ENCODE data around the gene PFKP.
"Not testable (repeated sequence)": the region's sequence is repeated elsewhere in the genome, so short reads cannot be mapped to it uniquely, and the experiment has no call there.

The PFKP gene

GRCh38 chr10:3099291-3100092, 32.1 kb downstream of the PFKP start:
- peak; percentile 19 for DNase-seq (ENCODE audit: low read depth)

- no peak for DNase-seq (ENCODE audit: low read depth)
Observed at GRCh38 chr10:3100093-3100792, 32.9 kb downstream of the PFKP start.

GRCh38 chr10:3100856-3101640, 33.7 kb downstream of the PFKP start:
- DNase-seq (ENCODE audit: low read depth), result no peak

GRCh38 chr10:3102720-3103427, 35.5 kb downstream of the PFKP start:
- no peak for DNase-seq (ENCODE audit: low read depth)

GRCh38 chr10:3103646-3104045, 36.3 kb downstream of the PFKP start:
- no peak for DNase-seq (ENCODE audit: low read depth)

GRCh38 chr10:3104251-3104918, 37.0 kb downstream of the PFKP start:
- no peak for DNase-seq (ENCODE audit: low read depth)

- DNase-seq (ENCODE audit: low read depth), result no peak
Observed at GRCh38 chr10:3105166-3105565, 37.8 kb downstream of the PFKP start.

- DNase-seq (ENCODE audit: low read depth), result no peak
Observed at GRCh38 chr10:3105905-3106304, 38.6 kb downstream of the PFKP start.

GRCh38 chr10:3106328-3106727, 39.0 kb downstream of the PFKP start:
- not testable (repeated sequence) for DNase-seq (ENCODE audit: low read depth)

- no peak for DNase-seq (ENCODE audit: low read depth)
Observed at GRCh38 chr10:3106928-3107425, 39.6 kb downstream of the PFKP start.

GRCh38 chr10:3107426-3107961, 40.1 kb downstream of the PFKP start:
- no peak for DNase-seq (ENCODE audit: low read depth)

GRCh38 chr10:3108033-3108432, 40.7 kb downstream of the PFKP start:
- DNase-seq (ENCODE audit: low read depth), result no peak

GRCh38 chr10:3108575-3109105, 41.3 kb downstream of the PFKP start:
- no peak for DNase-seq (ENCODE audit: low read depth)

- DNase-seq (ENCODE audit: low read depth), result no peak
Observed at GRCh38 chr10:3109196-3109595, 41.8 kb downstream of the PFKP start.

- DNase-seq (ENCODE audit: low read depth), result no peak
Observed at GRCh38 chr10:3109633-3110032, 42.3 kb downstream of the PFKP start.

GRCh38 chr10:3110782-3111620, 43.7 kb downstream of the PFKP start:
- no peak for DNase-seq (ENCODE audit: low read depth)

GRCh38 chr10:3111621-3112163, 44.3 kb downstream of the PFKP start:
- no peak for DNase-seq (ENCODE audit: low read depth)

- no peak for DNase-seq (ENCODE audit: low read depth)
Observed at GRCh38 chr10:3113343-3113720, 46.0 kb downstream of the PFKP start.

GRCh38 chr10:3115685-3116084, 48.3 kb downstream of the PFKP start:
- DNase-seq (ENCODE audit: low read depth), result no peak
